HG03060 (cell line): Measurements from ENCODE around the gene CAMTA1.
"Not testable (repeated sequence)": the region's sequence is repeated elsewhere in the genome, so short reads cannot be mapped to it uniquely, and the experiment has no call there.

Experiments used
- ATAC-seq: cut with Tn5 transposase; IDR thresholded peaks from one replicate; pipeline ENCODE4 v1.9.1; 2021; ENCODE audit warnings: low read depth, moderate number of reproducible peaks; ENCODE audit not compliant: unreplicated experiment

The CAMTA1 gene

GRCh38 chr1:7679873-7680206, 894.6 kb downstream of the CAMTA1 start:
- no peak for ATAC-seq

- ATAC-seq: no peak
Measured at GRCh38 chr1:7680207-7680954, 895.1 kb downstream of the CAMTA1 start.

GRCh38 chr1:7680955-7681268, 895.7 kb downstream of the CAMTA1 start:
- ATAC-seq: no peak

GRCh38 chr1:7681401-7681800, 896.1 kb downstream of the CAMTA1 start:
- ATAC-seq: no peak

- no peak for ATAC-seq
Measured at GRCh38 chr1:7683521-7683920, 898.3 kb downstream of the CAMTA1 start.

- no peak for ATAC-seq
Measured at GRCh38 chr1:7684132-7684531, 898.9 kb downstream of the CAMTA1 start.

GRCh38 chr1:7684861-7685635, 899.8 kb downstream of the CAMTA1 start:
- no peak for ATAC-seq

GRCh38 chr1:7686301-7686850, 901.1 kb downstream of the CAMTA1 start:
- no peak for ATAC-seq

GRCh38 chr1:7687411-7687810, 902.2 kb downstream of the CAMTA1 start:
- no peak for ATAC-seq

GRCh38 chr1:7688659-7689058, 903.4 kb downstream of the CAMTA1 start:
- ATAC-seq: no peak

- ATAC-seq: not testable (repeated sequence)
Measured at GRCh38 chr1:7689307-7689706, 904.1 kb downstream of the CAMTA1 start.

- ATAC-seq: no peak
Measured at GRCh38 chr1:7690076-7690475, 904.8 kb downstream of the CAMTA1 start.

- ATAC-seq: no peak
Measured at GRCh38 chr1:7690496-7691182, 905.4 kb downstream of the CAMTA1 start.

GRCh38 chr1:7691576-7691975, 906.3 kb downstream of the CAMTA1 start:
- no peak for ATAC-seq

- ATAC-seq: no peak
Measured at GRCh38 chr1:7692005-7692404, 906.8 kb downstream of the CAMTA1 start.

- not testable (repeated sequence) for ATAC-seq
Measured at GRCh38 chr1:7693037-7693436, 907.8 kb downstream of the CAMTA1 start.

GRCh38 chr1:7693662-7694061, 908.4 kb downstream of the CAMTA1 start:
- ATAC-seq: no peak

GRCh38 chr1:7694600-7695496, 909.6 kb downstream of the CAMTA1 start:
- ATAC-seq: no peak

GRCh38 chr1:7695497-7696117, 910.4 kb downstream of the CAMTA1 start:
- no peak for ATAC-seq

- ATAC-seq: no peak
Measured at GRCh38 chr1:7698641-7699040, 913.4 kb downstream of the CAMTA1 start.
